Esophagus muscularis mucosa (tissue), 4 donors: ENCODE data around the gene CYP17A1. TPM values are rescaled to one million over a fixed set of nuclear protein-coding genes. Genes with fewer than 3 reads are reported as not detected.

Source experiments
- DNase-seq: peaks from one replicate; pipeline ENCODE4 v3.0.0-alpha.2; 2017; ENCODE audit errors: extremely low spot score
- H3K27ac ChIP-seq, 4 donors: fragments of 200-600 bp; sonication (generic); replicated peaks in 1 of 4; 1 replicate in 3 of 4; 2 replicates in 1 of 4; pipeline ENCODE4 v1.5.1; 2016 to 2019; ENCODE audit warnings: mild to moderate bottlenecking in 1 of 4
- H3K27me3 ChIP-seq, 4 donors: fragments of 200-600 bp; sonication (generic); one replicate each; pipeline versions ENCODE4 v1.5.1 to v1.6.0; 2016 to 2019
- H3K36me3 ChIP-seq, 4 donors: fragments of 200-600 bp; sonication (generic); one replicate each; pipeline ENCODE4 v1.5.1; 2016 to 2019
- H3K4me1 ChIP-seq, 4 donors: fragments of 200-600 bp; sonication (generic); one replicate each; pipeline ENCODE4 v1.5.1; 2016 to 2019
- H3K4me3 ChIP-seq, 4 donors: fragments of 200-600 bp; sonication (generic); 1 replicate in 2 of 4; 2 replicates in 2 of 4; pipeline ENCODE4 v1.5.1; 2016 to 2019; ENCODE audit warnings: mild to moderate bottlenecking in 4 of 4, moderate library complexity in 1 of 4
- H3K9me3 ChIP-seq, 4 donors: fragments of 200-600 bp; sonication (generic); 1 replicate in 3 of 4; 2 replicates in 1 of 4; pipeline ENCODE4 v1.5.1; 2016 to 2019
- CTCF ChIP-seq, 3 experiments: fragments of 200-600 bp in 2 of 3; fragments of 450-650 bp in 1 of 3; sonication (generic) in 2 of 3; IDR thresholded peaks; one replicate each; pipeline ENCODE4 v1.5.1; 2017 to 2019; ENCODE audit warnings: antibody characterized with exemption in 3 of 3, mild to moderate bottlenecking in 2 of 3, moderate library complexity in 1 of 3
- EP300 ChIP-seq: sonication (generic); formaldehyde crosslinking; IDR thresholded peaks from one replicate; pipeline ENCODE4 v1.6.1; 2017; ENCODE audit warnings: antibody characterized with exemption
- POLR2A ChIP-seq: fragments of 450-650 bp; IDR thresholded peaks from one replicate; pipeline ENCODE4 v1.6.1; 2017; ENCODE audit warnings: antibody characterized with exemption, moderate library complexity, mild to moderate bottlenecking, low read depth
- POLR2AphosphoS5 ChIP-seq, 2 donors: sonication (generic); formaldehyde crosslinking; IDR thresholded peaks; one replicate each; pipeline ENCODE4 v1.6.1; 2017; ENCODE audit warnings: antibody characterized with exemption in 2 of 2
- WGBS: methylation state at CpG from one replicate; pipeline ENCODE4 v1.1.5; 2018; 5-methylcytosine and 5-hydroxymethylcytosine counted together
- intact Hi-C: fragments of 100-400 bp; cut with DNase I; formaldehyde crosslinking; loops from one replicate; pipeline ENCODE4 v1.15.1; 2023
- total RNA-seq, 4 donors: library from RNA; depleted of rRNA; stranded (reverse); fragments of >200 nt; gene quantifications; one replicate each; pipeline versions ENCODE4 v1.1.0 to v1.2.1, GENCODE V29; 2016

Gene CYP17A1
- total RNA-seq, 4 donors from 2014 or later = not detected

GRCh38 chr10:102834143-102834542 lies 3.1 kb downstream of the CYP17A1 start:
- H3K27ac ChIP-seq = no peak overlapping the region
- peaks cover 0 to 6% (median 0%) of the 10 kb centered on the region in 4 donors for H3K36me3 ChIP-seq
- intact Hi-C loops = loop anchor here (2.0 to 10.0 kb wide), 2 partner anchors 67 to 231 kb away; no protein-coding TSS in a partner anchor
- 52% methylated on average over 9 of the region's 9 CpGs for WGBS
- no peak for TF ChIP-seq CTCF (IDR thresholded peaks at IDR 0.05)
- no peak for TF ChIP-seq POLR2AphosphoS5 (IDR thresholded peaks at IDR 0.05)
- no peak for TF ChIP-seq EP300
- TF ChIP-seq POLR2A = no peak
- no peak for DNase-seq
- peaks cover 4 to 11% (median 8%) of the 10 kb centered on the region in 4 donors for H3K4me1 ChIP-seq
- H3K9me3 ChIP-seq = no peaks in the 10 kb centered on the region
- H3K4me3 ChIP-seq = no peak overlapping the region
- no peaks in the 10 kb centered on the region for H3K27me3 ChIP-seq

- Histone ChIP-seq H3K27me3 (no peaks in the 10 kb centered on the region), H3K9me3 (no peaks in the 10 kb centered on the region), H3K36me3 (peaks cover 0 to 9% (median 0%) of the 10 kb centered on the region in 4 donors), H3K27ac (no peak overlapping the region), H3K4me3 (no peak overlapping the region), H3K4me1 (peaks cover 4 to 11% (median 8%) of the 10 kb centered on the region in 4 donors)
- TF ChIP-seq EP300 = no peak
- no peak for TF ChIP-seq CTCF (IDR thresholded peaks at IDR 0.05)
- no peak for TF ChIP-seq POLR2AphosphoS5 (IDR thresholded peaks at IDR 0.05)
- no peak for TF ChIP-seq POLR2A
- intact Hi-C loops = loop anchor here (10.0 kb wide), 1 partner anchor 232 kb away; no protein-coding TSS in a partner anchor
- no peak for DNase-seq
- WGBS = 100% methylated on average over 3 of the region's 4 CpGs
Observed at GRCh38 chr10:102832987-102833386, 4.2 kb downstream of the CYP17A1 start.

- no peak for DNase-seq
- Histone ChIP-seq H3K4me1 (peaks cover 4 to 11% (median 8%) of the 10 kb centered on the region in 4 donors), H3K4me3 (no peak overlapping the region), H3K36me3 (peaks cover 0 to 9% (median 0%) of the 10 kb centered on the region in 4 donors), H3K9me3 (no peaks in the 10 kb centered on the region), H3K27me3 (no peaks in the 10 kb centered on the region), H3K27ac (no peak overlapping the region)
- no peak for TF ChIP-seq POLR2A
- TF ChIP-seq EP300 = no peak
- TF ChIP-seq CTCF (IDR thresholded peaks at IDR 0.05) = no peak
- no peak for TF ChIP-seq POLR2AphosphoS5 (IDR thresholded peaks at IDR 0.05)
- intact Hi-C loops = loop anchor here (10.0 kb wide), 1 partner anchor 233 kb away; no protein-coding TSS in a partner anchor
- WGBS = 87% methylated on average over 9 of the region's 14 CpGs
Observed at GRCh38 chr10:102832248-102832647, 5.0 kb downstream of the CYP17A1 start.

GRCh38 chr10:102831322-102832071 lies 5.7 kb downstream of the CYP17A1 start:
- WGBS = 76% methylated on average over 16 of the region's 16 CpGs
- H3K27me3 ChIP-seq = no peaks in the 10 kb centered on the region

More at GRCh38 chr10:102831322-102832071, 5.7 kb downstream of the CYP17A1 start:
- Histone ChIP-seq H3K4me1 (peaks cover 4 to 11% (median 8%) of the 10 kb centered on the region in 4 donors), H3K9me3 (no peaks in the 10 kb centered on the region), H3K36me3 (peaks cover 0 to 9% (median 0%) of the 10 kb centered on the region in 4 donors), H3K4me3 (no peak overlapping the region), H3K27ac (no peak overlapping the region)
- TF ChIP-seq POLR2A (no peak), CTCF (IDR thresholded peaks at IDR 0.05) (no peak), POLR2AphosphoS5 (IDR thresholded peaks at IDR 0.05) (no peak), EP300 (no peak)
- intact Hi-C loops = loop anchor here (10.0 kb wide), 1 partner anchor 233 kb away; no protein-coding TSS in a partner anchor
- no peak for DNase-seq
